NOMO-1 treated with DMSO at 0.1 percent for 48 hours (cell line): ENCODE results near the gene CHEK1.

Source experiments
- DNase-seq: peaks from one replicate; lab custom pipeline; 2025; ENCODE audit not compliant: unreplicated experiment; lab: John Stamatoyannopoulos, UW

The CHEK1 gene

GRCh38 chr11:125625630-125626287, 796 bp downstream of the CHEK1 start:
- DNase-seq: peak; percentile 84

GRCh38 chr11:125626288-125626950, 1.5 kb downstream of the CHEK1 start:
- DNase-seq: peak; percentile 51

GRCh38 chr11:125627236-125627910, 2.4 kb downstream of the CHEK1 start:
- DNase-seq: no peak

GRCh38 chr11:125637840-125638239, 12.9 kb downstream of the CHEK1 start:
- DNase-seq: no peak

- DNase-seq: no peak
Measured at GRCh38 chr11:125638315-125638714, 13.4 kb downstream of the CHEK1 start.

DNA sequence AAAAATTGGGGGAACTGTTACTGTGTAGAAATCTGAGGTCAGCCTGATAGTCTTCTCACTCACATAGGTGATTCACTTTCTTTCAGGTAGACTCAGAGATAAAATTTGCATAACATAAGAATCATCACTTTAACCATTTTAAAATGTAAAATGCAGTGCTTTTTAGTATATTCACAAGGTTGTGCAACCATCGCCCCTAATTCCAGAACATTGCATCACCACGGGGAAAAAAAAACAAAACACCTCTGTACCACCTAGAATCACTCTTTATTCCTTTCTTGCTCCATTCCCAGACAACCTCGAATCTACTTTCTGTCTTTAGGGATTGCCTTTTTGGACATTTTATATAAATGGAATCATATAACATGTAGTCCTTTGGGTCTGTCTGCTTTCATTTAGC, 20.9 kb downstream of the CHEK1 start:
- no peak for DNase-seq

GRCh38 chr11:125649465-125650166, 24.7 kb downstream of the CHEK1 start:
- no peak for DNase-seq

GRCh38 chr11:125662689-125663088, 37.7 kb downstream of the CHEK1 start:
- no peak for DNase-seq

DNA sequence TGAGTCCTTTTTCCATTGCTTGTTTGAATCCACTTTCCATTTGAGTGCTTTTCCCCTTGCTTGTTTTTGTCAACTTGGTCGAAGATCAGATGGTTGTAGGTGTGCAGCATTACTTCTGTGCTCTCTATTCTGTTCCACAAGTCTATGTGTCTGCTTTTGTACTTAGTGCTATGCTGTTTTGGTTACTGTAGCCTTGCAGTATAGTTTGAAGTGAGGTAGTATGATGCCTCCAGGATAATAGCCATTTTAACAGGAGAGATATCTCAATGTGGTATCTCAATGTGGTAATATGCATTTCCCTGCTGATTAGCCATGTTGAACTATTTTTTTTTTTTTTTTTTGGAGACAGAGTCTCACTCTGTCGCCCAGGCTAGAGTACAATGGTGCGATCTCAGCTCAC, 38.9 kb downstream of the CHEK1 start:
- DNase-seq: no peak

DNA sequence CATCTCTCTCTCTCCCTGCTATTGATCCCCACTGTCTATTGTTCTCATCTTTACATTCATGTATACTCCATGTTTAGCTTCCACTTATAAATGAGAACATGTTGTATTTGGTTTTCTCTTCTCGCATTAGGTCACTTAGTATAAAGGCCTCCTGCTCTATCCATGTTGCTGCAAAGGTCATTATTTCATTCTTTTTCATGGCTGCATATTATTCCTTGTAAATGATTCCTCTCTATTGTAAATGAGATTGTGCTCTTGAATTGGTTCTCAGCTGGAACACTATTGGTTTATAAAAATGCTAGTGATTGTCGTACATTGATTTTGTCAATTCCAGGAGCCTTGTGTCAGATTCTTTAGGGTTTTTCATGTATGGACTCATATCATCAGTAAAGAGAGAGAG, 42.2 kb downstream of the CHEK1 start:
- DNase-seq: no peak

DNA sequence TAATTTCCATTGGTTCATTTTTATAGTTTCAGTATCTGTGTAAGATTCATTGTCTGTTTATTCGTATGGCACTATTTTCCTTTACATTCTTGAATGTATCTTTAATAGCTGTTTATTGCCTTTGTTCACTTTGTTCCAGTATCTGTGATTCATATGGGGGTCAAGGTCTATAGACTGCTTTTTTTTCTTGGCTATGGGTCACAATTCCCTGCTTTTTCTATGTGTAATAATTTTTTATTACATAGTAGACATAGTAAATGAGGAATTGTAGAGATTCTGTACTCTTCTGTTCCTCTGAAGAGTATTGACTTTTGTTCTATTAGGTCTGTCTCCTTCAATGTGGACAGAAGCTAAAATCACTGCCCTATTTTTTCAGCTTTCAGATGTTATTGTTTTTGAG, 45.2 kb downstream of the CHEK1 start:
- no peak for DNase-seq

GRCh38 chr11:125671561-125671960, 46.6 kb downstream of the CHEK1 start:
- DNase-seq: no peak

GRCh38 chr11:125674210-125674609, 49.2 kb downstream of the CHEK1 start:
- no peak for DNase-seq

DNA sequence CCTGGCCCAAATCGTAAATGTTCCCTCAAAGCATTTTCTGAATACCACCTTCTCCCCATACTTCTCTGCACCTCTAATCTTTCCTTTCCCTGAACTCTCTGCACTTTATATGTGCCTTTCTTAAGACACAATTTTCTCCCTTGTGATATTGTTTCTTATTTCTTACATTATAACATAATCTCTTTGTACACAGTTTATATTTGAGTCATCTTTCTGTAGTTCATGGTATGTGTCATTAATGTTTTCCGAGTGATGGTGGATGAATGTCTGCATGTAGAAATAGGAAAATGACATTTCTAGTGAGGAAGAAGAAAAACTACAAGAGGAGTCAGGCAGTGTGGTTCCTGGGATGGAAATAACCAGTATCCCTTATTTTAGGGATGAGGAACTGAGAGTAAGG, 50.2 kb downstream of the CHEK1 start:
- no peak for DNase-seq

- no peak for DNase-seq
Measured at GRCh38 chr11:125679397-125679796, 54.4 kb downstream of the CHEK1 start.

- no peak for DNase-seq
Measured at GRCh38 chr11:125679837-125680236, 54.9 kb downstream of the CHEK1 start.

- no peak for DNase-seq
Measured at GRCh38 chr11:125680747-125681146, 55.8 kb downstream of the CHEK1 start, which contains the start of gene ACRV1. Gene ACRV1 (minus strand): TSS chr11:125680847. CDS start chr11:125680780, 67 bp downstream.

DNA sequence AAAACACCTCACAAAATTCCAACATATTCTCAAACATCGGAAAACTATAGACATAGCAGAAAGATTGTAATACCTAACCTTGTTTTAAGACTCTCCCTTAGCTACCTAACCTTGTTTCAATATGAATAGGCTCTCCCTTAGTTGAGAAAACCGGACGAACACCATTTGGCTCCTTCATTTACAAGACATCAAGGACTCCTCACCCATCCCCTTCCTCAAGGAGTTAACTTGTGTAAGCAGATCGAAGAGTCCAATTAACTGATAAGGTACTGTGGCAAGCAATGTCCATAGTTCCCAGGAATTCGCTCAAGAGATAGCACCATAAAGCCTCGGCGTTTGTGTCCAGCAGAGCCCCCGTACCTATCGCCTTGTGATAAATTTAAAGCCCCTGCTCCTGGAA, 60.3 kb downstream of the CHEK1 start:
- DNase-seq: no peak

DNA sequence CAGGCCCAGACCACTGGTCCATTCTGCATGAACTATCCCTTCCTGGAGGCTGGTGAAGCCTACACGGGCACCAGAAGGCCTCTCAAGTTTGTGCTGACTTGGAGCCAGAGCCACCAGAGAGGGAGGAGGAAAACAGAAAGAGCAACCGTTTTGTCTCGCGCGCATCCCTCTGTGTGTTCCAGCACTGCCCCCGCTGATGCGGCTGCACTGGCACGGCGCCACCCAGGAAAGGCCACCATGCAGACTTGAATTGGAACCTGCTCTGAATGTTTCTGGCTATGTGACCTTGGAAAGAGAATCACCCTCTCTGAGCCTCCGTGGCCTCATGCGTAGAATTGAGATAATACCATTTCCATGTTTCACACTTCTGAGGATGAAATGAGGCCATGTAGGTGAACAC, 63.1 kb downstream of the CHEK1 start:
- no peak for DNase-seq

DNA sequence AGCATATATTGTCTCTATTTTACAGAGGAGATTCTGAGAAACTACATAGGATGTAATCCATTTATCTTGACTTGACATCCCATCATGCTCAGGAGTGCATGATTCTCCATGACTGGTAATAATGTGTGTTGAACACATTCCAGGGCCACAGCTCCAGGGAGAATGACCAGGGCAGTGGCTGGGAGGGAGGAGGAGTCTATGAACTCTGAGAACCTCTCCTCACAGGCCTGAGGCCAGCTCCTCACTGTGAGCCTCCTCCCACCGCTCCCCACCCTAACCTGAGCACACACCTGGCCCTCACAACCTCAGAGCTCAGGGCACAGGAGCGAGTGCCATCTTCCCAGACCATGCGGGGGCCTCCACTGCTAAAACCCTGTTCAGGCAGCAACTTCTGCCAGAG, 63.7 kb downstream of the CHEK1 start:
- DNase-seq: no peak

- DNase-seq: no peak
Measured at GRCh38 chr11:125689274-125689859, 64.4 kb downstream of the CHEK1 start.
